WI38 (cell line): ENCODE measurements around the gene OR6P1.

Experiments used
- H3K4me3 ChIP-seq: 2 replicates; pipeline ENCODE4 v1.5.1; 2011; ENCODE audit warnings: low read depth, mild to moderate bottlenecking, control low read depth, low read length
- CTCF ChIP-seq: IDR thresholded peaks from 2 replicates; pipeline ENCODE4 v1.5.1; 2012; ENCODE audit warnings: low read depth, mild to moderate bottlenecking, control low read depth, low read length

Gene OR6P1

DNA sequence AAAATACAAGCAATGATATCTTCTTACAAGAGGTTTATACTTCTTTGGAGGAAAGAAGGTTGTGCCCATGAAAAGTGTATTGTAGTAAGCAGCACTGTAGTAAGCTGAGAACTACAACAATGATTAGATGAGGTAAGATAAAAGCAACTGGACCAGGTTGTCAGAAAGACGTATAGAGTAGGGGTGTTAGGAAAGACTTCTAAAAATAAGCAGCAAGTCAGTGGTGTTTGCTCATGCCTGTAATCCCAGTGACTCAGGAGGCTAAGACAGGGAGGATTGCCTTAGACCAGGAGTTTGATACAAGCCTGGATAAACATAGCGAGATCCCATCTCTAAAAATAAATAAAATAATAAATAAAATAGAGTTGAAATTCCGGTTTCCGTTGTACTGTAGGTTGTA, 13.6 kb upstream of the OR6P1 start:
- H3K4me3 ChIP-seq: no peak overlapping the region
- TF ChIP-seq CTCF: no peak

- no peak for TF ChIP-seq CTCF
- H3K4me3 ChIP-seq: no peak within 1 kb of the TSS
These were observed 9.4 kb upstream of the OR6P1 start, which contains the start of gene OR10X1 for GRCh38 chr1:158579733-158580132. TSS of gene OR10X1 (minus strand) at chr1:158579899. CDS start at chr1:158579899, 0 bp downstream.

DNA sequence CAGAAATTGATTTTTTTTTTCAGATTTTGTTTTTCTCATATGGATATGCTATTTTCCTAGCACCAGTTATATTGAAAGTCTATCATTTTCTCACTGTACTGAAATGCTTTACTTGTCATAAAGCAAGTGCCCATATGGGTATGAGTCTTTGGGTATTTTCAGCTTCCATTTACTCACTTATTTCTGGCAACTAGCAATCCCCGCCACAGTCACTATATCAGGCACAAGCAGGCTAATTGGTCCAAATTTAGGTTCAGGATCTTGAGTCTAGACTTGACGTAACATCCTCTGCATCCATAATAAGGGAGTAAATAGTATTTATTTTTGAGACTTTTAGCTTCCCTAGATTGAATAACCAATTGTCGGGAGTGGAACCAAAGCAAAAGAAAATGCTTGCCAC, 7.2 kb upstream of the OR6P1 start:
- no peak for TF ChIP-seq CTCF

DNA sequence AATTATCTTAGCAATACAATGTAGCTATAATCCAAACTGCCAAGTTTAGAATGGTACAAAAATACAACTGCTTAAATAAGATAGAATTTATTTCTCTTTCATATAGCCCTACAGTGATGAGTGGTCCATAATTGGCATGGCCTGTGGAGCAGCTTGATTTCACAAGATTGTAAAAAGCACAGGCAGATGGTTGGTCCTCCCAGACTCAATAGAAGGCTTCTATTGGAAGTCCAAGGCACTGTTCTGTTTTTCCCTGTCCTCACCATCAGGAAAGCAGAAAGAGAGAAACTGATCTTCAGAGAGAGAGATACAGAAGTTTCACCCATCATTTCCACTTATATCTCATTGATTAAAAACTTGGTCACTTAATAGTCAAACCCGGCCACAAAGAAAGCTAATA, 1.8 kb upstream of the OR6P1 start:
- no peak for TF ChIP-seq CTCF
- H3K4me3 ChIP-seq: no peak overlapping the region

More for the DNA sequence above, 7.2 kb upstream of the OR6P1 start:
- no peak overlapping the region for H3K4me3 ChIP-seq

GRCh38 chr1:158564608-158565007, 5.8 kb downstream of the OR6P1 start:
- TF ChIP-seq CTCF: no peak
- no peak overlapping the region for H3K4me3 ChIP-seq

DNA sequence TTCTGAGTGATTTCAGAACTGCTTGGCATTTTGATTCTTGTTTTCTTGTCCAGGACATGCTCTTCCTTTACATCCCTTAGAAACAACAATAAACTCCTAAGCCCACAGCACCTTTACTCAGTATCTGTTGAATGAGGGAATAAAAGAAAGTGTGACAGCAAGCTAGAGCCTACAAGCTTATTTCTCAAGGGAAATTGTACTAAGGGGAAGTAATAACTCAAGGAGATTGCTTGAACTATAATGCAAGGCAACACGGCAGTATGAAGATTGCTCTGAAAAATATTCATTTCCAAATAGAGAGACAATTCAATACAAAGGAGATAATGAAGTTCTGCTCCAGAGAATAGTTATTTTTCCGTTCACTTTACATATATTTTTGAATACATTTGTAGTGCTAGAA, 6.5 kb downstream of the OR6P1 start:
- no peak for TF ChIP-seq CTCF

DNA sequence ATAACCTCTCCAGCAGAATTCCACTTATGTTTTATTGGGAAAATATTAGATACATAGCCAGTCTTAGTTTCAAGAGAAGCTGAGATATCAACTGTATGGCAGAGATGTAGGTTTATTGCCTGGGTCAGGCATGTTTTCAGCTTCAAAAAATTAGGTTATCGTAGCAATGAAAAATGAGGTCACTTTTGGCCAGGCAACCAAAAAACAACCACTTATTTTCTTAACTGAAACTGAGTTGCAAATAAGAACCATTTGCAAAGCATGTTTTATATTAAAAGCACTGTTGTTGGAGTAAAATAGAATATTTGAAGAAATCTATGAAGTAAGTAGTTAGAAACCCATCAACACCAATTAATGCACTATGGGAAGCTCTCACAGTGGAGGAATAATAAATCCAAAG, 10.7 kb downstream of the OR6P1 start:
- H3K4me3 ChIP-seq: no peak overlapping the region
- TF ChIP-seq CTCF: no peak

More for the DNA sequence above, 6.5 kb downstream of the OR6P1 start:
- H3K4me3 ChIP-seq: no peak overlapping the region
